ENCODE data around the gene ARHGEF7. TPM values are rescaled to one million over a fixed set of nuclear protein-coding genes. Genes with fewer than 3 reads are reported as not detected.

Gene ARHGEF7
- total RNA-seq, 2 experiments from 2014 or later = 78.9 to 82.0 TPM

DNA sequence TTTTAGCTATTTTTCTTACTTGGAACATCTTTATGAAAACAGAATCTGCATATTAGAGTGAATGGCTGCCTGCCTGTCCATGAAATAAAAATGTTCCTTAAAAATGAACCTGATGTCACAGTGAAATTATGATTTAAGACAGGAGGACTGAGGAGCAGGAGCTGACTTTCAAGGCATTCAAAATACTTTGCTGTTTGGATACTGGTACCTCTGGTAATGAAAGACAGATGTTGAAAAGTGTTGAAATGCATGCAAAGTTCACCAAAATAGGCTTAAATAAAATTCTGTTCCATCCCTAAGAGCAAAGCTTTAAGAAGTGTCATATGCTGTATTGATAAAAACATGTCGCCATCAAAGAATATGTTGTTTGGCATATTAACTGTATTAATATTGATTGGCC, 1.7 kb downstream of the ARHGEF7 start:
- peaks cover 67% of the 10 kb centered on the region for H3K27me3 Mint-ChIP-seq
- POLR2A ChIA-PET = no interaction called here

DNA sequence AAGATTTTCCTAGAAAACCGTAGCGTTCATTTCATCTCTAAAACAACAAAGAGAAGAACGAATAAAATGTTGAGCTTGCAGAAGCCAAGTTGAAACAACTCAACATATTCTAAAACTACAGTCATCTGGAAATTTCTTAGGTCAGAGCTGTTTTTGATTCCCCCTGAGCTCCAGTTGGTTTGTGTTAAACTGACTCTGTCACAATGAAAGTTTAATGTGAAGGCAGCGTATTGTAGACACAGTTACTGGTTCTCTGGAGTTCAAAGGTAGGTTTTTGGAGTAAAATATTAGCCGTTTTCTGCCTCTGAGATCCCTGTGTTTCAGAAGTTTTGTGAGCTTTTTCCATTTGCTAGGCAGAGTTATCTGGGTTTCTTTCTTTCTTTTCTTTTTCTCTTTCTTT, 2.2 kb downstream of the ARHGEF7 start:
- POLR2A ChIA-PET = no interaction called here
- Mint-ChIP-seq H3K27me3 (peaks cover 66% of the 10 kb centered on the region), H3K4me1 (peaks cover 13% of the 10 kb centered on the region), H3K4me3 (no peak overlapping the region), H3K27ac (no peak overlapping the region), H3K9me3 (no peaks in the 10 kb centered on the region), H3K36me3 (no peaks in the 10 kb centered on the region)
- ATAC-seq (ENCODE audit: low read depth) = no peak
- DNase-seq = no peak

More for the DNA sequence above, 1.7 kb downstream of the ARHGEF7 start:
- peaks cover 13% of the 10 kb centered on the region for H3K4me1 Mint-ChIP-seq
- DNase-seq (no peak), ATAC-seq (ENCODE audit: low read depth) (no peak)
- H3K36me3 Mint-ChIP-seq = no peaks in the 10 kb centered on the region
- no peak overlapping the region for H3K4me3 Mint-ChIP-seq
- no peak overlapping the region for H3K27ac Mint-ChIP-seq
- H3K9me3 Mint-ChIP-seq = no peaks in the 10 kb centered on the region

DNA sequence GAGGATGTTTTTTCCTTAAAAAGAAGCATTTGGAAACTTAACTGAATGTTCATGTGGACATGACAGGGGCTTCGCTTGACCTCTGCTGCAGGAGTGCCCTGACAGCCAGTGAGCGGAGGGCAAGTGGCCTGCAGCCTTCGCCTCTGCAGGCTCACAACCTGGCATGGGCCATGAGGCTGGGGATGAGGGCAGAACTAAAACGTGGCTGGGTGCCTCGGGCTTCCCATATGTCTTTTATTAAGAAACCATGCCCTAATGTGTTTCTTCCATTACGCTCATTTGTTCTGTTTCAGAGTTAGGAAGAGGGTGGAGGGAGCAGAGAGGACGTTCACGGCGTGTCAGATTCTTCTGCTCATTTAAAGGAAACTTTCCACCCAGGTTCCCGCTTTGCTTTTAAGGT, 2.9 kb downstream of the ARHGEF7 start:
- DNase-seq (no peak), ATAC-seq (ENCODE audit: low read depth) (no peak)
- Mint-ChIP-seq H3K36me3 (no peaks in the 10 kb centered on the region), H3K9me3 (no peaks in the 10 kb centered on the region), H3K4me3 (no peak overlapping the region), H3K4me1 (peaks cover 13% of the 10 kb centered on the region), H3K27me3 (peaks cover 60% of the 10 kb centered on the region), H3K27ac (no peak overlapping the region)
- POLR2A ChIA-PET = no interaction called here

DNA sequence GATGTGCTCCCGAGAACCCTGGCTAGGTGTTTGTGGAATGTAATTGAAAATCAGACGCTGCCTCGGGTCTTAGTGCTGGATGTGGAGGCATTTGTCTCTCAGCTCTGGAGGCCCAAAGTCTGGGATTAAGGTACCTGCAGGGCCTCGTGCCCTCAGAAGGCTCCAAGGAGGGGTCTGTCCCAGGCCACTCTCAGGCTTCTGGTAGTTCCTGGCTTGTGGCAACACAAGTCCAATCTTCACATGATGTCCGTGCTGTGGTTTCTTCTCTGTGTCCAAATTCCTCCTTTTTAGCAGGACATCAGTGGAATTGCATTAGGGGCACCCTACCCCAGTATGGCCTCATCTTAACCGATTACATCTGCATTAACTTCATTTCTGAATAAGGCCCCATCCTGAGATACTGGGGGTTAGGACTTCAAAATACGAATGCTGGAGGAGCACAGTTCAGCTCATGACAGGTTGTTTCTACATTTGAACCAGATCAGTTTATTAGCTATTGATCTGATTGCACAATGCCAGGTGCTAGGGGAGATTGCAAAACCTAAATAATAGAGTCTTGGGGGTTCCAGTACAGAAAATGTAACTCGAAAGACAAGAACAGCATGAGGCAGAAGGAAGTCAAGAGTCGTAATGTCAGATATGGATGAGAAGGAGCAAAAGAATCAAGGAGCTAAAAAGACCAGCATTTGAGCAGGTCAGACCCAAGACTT, 3.9 kb downstream of the ARHGEF7 start:
- Mint-ChIP-seq H3K4me1 (peaks cover 12% of the 10 kb centered on the region), H3K27me3 (peaks cover 52% of the 10 kb centered on the region), H3K27ac (no peak overlapping the region), H3K36me3 (no peaks in the 10 kb centered on the region), H3K9me3 (no peaks in the 10 kb centered on the region), H3K4me3 (no peak overlapping the region)
- POLR2A ChIA-PET = no interaction called here
- DNase-seq (no peak), ATAC-seq (ENCODE audit: low read depth) (no peak)

DNA sequence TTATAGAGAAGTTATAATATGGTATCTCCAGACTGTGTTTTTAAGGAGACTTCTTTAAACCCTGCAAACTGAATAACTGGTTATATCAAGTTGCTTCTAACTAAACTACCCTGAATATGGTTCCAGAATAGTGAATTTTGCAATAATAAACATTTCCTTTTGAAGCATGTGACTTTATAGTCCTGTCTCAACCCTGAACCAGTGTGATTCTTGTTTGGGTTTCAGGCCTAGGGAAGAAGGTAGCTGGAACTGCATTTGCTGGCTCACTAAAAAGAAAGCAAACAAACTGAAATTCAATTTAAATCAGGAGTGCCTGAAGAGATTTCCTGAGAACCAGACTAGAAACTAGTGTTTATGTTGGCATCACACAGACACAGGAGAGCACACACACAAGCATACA, 4.9 kb downstream of the ARHGEF7 start:
- Mint-ChIP-seq H3K27ac (no peak overlapping the region), H3K27me3 (peaks cover 46% of the 10 kb centered on the region), H3K4me1 (peaks cover 6% of the 10 kb centered on the region), H3K9me3 (no peaks in the 10 kb centered on the region), H3K36me3 (no peaks in the 10 kb centered on the region), H3K4me3 (no peak overlapping the region)
- POLR2A ChIA-PET = no interaction called here
- no peak for ATAC-seq (ENCODE audit: low read depth)
- DNase-seq = no peak

DNA sequence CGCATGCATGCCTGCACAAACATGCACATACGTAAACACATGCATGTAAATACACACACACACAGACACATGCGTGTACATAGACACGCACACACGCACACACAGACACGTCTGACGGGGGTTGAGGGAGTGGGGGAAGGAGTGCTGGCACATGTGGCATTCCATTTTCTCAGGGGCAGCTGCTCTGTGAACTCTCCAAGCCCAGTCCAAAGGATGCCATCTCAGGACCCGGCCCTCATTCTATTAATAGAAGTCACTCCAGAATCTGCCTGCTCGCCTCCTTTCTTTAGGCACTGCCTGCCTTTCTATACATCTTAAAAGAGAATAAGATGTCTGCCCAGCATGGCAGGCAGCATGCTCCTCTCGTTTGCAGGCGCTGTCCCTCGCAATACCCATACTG, 5.3 kb downstream of the ARHGEF7 start:
- no peaks in the 10 kb centered on the region for H3K9me3 Mint-ChIP-seq
- ATAC-seq (ENCODE audit: low read depth) (no peak), DNase-seq (no peak)
- peaks cover 6% of the 10 kb centered on the region for H3K4me1 Mint-ChIP-seq
- POLR2A ChIA-PET = no interaction called here
- peaks cover 46% of the 10 kb centered on the region for H3K27me3 Mint-ChIP-seq
- H3K4me3 Mint-ChIP-seq = no peak overlapping the region
- H3K36me3 Mint-ChIP-seq = no peaks in the 10 kb centered on the region
- no peak overlapping the region for H3K27ac Mint-ChIP-seq

DNA sequence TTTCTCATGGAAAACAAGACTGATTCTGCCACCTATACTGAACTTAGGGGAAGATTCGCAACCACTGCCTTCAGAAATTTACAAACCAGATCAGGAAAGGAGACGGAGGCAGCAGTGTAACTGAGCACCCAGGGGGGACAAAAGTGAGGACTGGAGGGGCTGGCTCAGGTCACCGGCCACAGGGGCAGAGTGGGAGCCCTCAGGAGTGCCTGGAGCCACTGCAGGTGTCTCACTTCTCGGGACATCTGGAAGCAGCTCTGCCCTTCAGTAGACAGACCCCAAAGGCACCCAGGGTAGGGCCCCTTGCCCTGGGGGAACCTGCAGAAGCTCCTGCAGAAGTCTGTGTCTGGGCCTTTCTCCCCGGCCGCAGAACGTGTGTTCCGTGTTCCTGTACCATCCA, 5.8 kb downstream of the ARHGEF7 start:
- POLR2A ChIA-PET = no interaction called here
- no peak overlapping the region for H3K4me3 Mint-ChIP-seq
- no peak overlapping the region for H3K27ac Mint-ChIP-seq
- DNase-seq = no peak
- no peak for ATAC-seq (ENCODE audit: low read depth)
- H3K4me1 Mint-ChIP-seq = peaks cover 6% of the 10 kb centered on the region
- H3K36me3 Mint-ChIP-seq = no peaks in the 10 kb centered on the region
- peaks cover 46% of the 10 kb centered on the region for H3K27me3 Mint-ChIP-seq
- no peaks in the 10 kb centered on the region for H3K9me3 Mint-ChIP-seq

DNA sequence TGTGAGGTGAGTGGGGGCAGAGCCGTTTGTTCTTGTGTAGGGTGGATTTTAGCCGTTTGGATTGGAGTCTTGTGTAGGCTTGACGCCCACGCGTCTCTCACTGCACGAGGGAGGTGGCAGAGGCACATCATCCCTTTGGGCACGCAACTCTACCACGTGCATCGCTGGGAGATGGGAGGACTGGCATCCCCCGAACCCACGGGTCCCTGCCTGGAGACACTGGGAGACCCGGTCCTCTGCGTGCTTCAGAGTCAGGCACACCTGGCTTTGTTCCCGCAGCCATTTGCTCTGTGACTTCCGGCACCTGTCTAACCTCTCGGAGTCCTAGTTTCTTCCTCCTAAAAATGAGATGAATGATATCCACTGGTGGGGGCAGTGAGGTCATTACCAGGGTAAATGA, 6.4 kb downstream of the ARHGEF7 start:
- no peaks in the 10 kb centered on the region for H3K36me3 Mint-ChIP-seq
- H3K9me3 Mint-ChIP-seq = no peaks in the 10 kb centered on the region
- ATAC-seq (ENCODE audit: low read depth) = no peak
- peaks cover 2% of the 10 kb centered on the region for H3K4me1 Mint-ChIP-seq
- peaks cover 44% of the 10 kb centered on the region for H3K27me3 Mint-ChIP-seq
- POLR2A ChIA-PET = no interaction called here
- H3K4me3 Mint-ChIP-seq = no peak overlapping the region
- no peak for DNase-seq
- H3K27ac Mint-ChIP-seq = no peak overlapping the region

DNA sequence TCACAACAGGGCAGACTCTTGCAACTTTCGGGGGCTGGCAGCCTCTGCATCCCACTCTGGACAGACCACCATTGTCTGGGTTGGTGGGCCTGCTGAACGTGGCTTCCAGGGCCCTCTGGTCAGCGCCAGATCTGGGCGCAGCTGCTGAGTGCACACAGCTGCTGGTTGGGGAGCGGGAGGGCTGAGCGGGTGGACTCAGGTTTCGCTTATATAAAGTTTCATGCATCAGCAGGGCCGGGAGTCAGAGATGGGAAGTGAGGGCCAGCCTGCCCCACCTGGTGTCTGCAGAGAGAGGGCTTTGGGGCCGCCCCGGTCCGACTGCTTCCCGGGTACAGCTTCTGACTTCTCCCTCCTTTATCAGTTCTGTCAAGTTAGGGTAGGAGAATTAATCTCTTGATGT, 6.9 kb downstream of the ARHGEF7 start:
- POLR2A ChIA-PET = no interaction called here
- H3K27ac Mint-ChIP-seq = no peak overlapping the region
- H3K36me3 Mint-ChIP-seq = no peaks in the 10 kb centered on the region
- DNase-seq (no peak), ATAC-seq (ENCODE audit: low read depth) (no peak)
- peaks cover 2% of the 10 kb centered on the region for H3K4me1 Mint-ChIP-seq
- no peak overlapping the region for H3K4me3 Mint-ChIP-seq
- H3K9me3 Mint-ChIP-seq = no peaks in the 10 kb centered on the region
- peaks cover 41% of the 10 kb centered on the region for H3K27me3 Mint-ChIP-seq

DNA sequence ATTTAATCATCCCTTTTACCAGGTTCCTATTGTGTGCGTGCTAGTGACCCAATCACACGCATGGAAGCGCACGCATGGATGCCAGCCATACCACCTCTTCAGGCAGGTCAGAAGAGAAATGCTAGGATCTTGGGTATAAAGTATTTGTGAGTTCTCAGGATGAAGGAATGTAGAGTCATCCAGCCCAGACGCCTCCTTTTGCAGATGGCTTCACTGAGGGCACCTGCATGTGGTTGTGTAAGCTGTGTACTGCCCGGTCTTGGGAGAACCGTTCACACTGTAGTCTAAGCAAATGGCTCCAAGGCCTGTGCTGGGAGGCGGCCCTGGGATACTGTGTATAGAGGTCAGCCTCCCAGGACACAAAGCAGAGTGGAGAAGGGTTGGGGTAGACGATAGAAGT, 7.5 kb downstream of the ARHGEF7 start:
- POLR2A ChIA-PET = no interaction called here

DNA sequence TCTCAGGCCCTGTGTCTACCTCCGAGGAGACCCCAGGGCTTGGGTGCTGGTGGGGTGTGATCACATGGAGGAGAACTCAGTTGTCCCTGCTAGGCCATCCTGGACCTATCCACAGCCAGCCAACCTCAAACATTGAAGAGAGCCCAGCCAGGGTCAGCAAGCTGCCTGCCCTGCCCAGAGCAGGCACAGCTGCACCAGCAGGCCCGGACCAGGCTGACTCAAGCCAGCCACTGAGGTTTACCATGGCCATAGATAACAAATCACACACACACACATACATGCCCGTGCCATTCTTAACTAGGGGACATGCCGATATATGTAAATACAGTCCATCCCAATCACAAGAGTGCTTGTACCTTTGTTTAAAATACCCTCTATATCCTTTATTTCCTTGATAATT, 8.1 kb downstream of the ARHGEF7 start:
- POLR2A ChIA-PET = no interaction called here
- Mint-ChIP-seq H3K4me1 (no peaks in the 10 kb centered on the region), H3K27ac (no peak overlapping the region), H3K4me3 (no peak overlapping the region), H3K9me3 (no peaks in the 10 kb centered on the region), H3K27me3 (peaks cover 32% of the 10 kb centered on the region), H3K36me3 (no peaks in the 10 kb centered on the region)
- DNase-seq = no peak
- ATAC-seq (ENCODE audit: low read depth) = no peak

More for the DNA sequence above, 7.5 kb downstream of the ARHGEF7 start:
- Mint-ChIP-seq H3K36me3 (no peaks in the 10 kb centered on the region), H3K9me3 (no peaks in the 10 kb centered on the region), H3K27ac (no peak overlapping the region), H3K4me1 (peaks cover under 1% of the 10 kb centered on the region), H3K27me3 (peaks cover 35% of the 10 kb centered on the region), H3K4me3 (no peak overlapping the region)
- DNase-seq (no peak), ATAC-seq (ENCODE audit: low read depth) (no peak)

DNA sequence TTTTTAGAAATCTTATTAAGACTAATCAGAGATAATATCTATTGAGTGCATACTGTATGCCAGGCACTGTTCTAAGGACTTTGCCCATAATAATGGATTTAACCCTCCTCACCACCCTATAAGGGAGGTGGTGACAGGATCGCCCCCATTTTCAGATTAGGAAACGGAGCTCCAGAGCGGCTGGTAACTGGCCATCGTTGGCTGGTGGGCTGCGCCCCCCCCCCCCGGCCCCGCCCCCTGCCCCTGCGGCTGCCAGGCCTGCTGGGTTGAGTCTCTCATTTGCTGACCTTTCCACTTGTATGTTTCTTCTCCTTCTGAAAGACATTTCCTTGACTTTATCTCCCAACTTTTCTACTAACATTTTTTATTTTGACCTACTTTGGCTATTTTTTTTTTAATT, 8.5 kb downstream of the ARHGEF7 start:
- Mint-ChIP-seq H3K27ac (no peak overlapping the region), H3K27me3 (peaks cover 31% of the 10 kb centered on the region), H3K36me3 (no peaks in the 10 kb centered on the region), H3K9me3 (no peaks in the 10 kb centered on the region), H3K4me3 (no peak overlapping the region), H3K4me1 (no peaks in the 10 kb centered on the region)
- no peak for DNase-seq
- ATAC-seq (ENCODE audit: low read depth) = no peak
- POLR2A ChIA-PET = no interaction called here

DNA sequence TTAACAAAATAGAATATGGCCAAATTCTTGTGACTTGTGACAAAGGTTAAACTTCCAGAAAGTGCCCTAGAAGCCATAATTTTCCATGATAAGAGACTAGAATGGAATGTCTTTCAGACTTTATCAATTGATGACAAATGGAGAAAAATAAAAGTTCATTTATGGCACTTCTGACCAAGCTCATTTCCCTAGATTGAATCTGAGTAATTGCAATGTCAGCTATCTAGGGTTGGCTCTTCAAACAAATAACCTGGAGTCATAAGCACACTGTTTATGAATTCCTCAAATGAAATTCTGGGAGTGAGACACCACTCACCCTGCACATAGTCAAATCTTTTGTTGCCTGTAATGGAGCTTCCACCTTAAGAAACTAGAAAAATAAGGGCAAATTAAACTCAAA, 11.4 kb downstream of the ARHGEF7 start:
- Mint-ChIP-seq H3K4me1 (no peaks in the 10 kb centered on the region), H3K27ac (no peak overlapping the region), H3K9me3 (no peaks in the 10 kb centered on the region), H3K27me3 (peaks cover 35% of the 10 kb centered on the region), H3K4me3 (no peak overlapping the region), H3K36me3 (no peaks in the 10 kb centered on the region)
- no peak for DNase-seq
- ATAC-seq (ENCODE audit: low read depth) = no peak
- POLR2A ChIA-PET = no interaction called here

DNA sequence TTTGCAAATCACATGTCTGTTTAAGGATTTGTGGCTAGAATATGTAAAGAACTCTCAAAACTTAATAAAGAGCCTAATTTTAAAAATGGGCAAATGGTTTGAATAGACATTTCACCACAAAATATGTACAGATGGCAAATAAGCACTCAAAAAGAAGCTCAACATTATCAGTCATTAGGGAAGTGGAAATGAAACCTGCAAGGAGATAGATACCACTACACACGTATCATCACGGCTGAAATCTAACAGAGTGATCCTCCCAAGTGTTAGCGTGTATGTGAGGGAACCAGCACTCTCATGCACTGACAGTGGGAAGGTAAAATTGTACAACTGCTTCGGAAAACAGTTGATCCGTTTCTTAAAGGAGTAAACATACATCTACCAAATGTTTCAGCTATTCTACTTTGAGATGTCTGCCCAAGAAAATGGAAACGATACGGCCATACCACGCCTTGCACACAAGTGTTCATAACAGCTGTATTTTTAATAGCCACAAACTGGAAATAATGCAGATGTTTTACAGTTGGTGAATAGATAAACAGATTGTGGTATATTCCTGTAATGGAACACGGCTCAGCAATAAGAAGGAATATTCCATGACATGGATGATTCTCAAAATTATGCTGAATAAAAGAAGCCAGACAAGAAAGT, 14.5 kb downstream of the ARHGEF7 start:
- no peak overlapping the region for H3K27ac Mint-ChIP-seq
- no peak overlapping the region for H3K4me3 Mint-ChIP-seq
- ATAC-seq (ENCODE audit: low read depth) (no peak), DNase-seq (no peak)
- POLR2A ChIA-PET = no interaction called here
- peaks cover 26% of the 10 kb centered on the region for H3K27me3 Mint-ChIP-seq
- no peaks in the 10 kb centered on the region for H3K36me3 Mint-ChIP-seq
- H3K9me3 Mint-ChIP-seq = no peaks in the 10 kb centered on the region
- no peaks in the 10 kb centered on the region for H3K4me1 Mint-ChIP-seq

All from activated naive CD8-positive, alpha-beta T cell treated with anti-CD3 and anti-CD28 coated beads, Interleukin-2, amount 10 ng/mL, durations not matched to agents 7 days and 5 days (primary cell).